LNCaP clone FGC (cell line): ENCODE data around the gene BOK.

Experiments used
- DNase-seq: peaks from one replicate; pipeline ENCODE4 v3.0.0-alpha.2; 2011; ENCODE audit warnings: low read depth
- H3K4me3 ChIP-seq: 2 replicates; pipeline ENCODE4 v1.5.1; 2011; ENCODE audit warnings: mild to moderate bottlenecking, low read depth, low read length, control low read depth
- TF ChIP-seq, protein P1 (sequence below): IDR thresholded peaks from 2 replicates; pipeline ENCODE4 v1.5.1; 2012; ENCODE audit warnings: mild to moderate bottlenecking; ENCODE audit not compliant: control insufficient read depth, insufficient read depth; ENCODE audit errors: extremely low read depth

The BOK gene

DNA sequence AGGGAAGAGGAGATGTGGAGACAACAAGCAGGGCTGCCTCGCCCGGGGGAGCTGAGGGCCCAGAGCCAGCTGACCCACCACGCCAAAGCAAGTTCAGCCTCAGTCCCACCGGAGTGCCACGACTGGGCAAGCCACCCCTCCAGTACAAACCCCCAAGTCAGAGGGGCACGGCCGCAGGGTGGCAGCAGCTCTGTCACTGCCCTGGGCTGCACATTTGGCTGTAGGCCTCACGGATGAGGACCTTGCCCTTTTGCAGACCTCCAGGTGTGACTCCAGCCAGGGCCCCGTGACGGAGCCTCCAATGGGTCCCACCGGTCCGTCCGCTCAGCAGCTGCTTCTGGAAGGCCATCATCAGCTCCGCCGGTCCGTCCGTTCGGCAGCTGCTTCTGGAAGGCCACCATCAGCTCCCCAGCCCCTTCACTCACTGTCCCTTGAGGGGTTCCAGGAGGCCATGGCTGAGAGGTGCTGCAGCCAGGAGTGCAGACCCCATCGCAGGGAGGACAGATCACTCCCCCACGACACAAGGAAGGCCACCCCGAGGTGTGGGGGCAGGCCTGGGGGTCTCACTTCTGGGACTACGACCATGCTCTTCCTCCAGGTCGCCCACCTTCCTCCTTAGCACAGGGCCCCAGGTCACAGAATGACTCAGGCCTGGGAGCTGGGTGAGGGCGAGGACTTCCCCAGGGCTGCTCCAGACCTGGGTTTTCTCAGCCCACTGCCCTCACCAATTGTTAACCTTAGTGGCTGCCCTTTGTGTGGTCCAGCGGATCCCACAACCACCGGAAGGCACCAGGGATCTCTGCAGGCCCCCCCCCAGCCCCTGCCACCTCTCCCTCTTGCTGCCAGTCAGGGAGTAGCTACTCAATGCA is 25.6 kb upstream of the BOK start:
- TF ChIP-seq, protein P1, sequence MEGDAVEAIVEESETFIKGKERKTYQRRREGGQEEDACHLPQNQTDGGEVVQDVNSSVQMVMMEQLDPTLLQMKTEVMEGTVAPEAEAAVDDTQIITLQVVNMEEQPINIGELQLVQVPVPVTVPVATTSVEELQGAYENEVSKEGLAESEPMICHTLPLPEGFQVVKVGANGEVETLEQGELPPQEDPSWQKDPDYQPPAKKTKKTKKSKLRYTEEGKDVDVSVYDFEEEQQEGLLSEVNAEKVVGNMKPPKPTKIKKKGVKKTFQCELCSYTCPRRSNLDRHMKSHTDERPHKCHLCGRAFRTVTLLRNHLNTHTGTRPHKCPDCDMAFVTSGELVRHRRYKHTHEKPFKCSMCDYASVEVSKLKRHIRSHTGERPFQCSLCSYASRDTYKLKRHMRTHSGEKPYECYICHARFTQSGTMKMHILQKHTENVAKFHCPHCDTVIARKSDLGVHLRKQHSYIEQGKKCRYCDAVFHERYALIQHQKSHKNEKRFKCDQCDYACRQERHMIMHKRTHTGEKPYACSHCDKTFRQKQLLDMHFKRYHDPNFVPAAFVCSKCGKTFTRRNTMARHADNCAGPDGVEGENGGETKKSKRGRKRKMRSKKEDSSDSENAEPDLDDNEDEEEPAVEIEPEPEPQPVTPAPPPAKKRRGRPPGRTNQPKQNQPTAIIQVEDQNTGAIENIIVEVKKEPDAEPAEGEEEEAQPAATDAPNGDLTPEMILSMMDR = no peak
- no peak for DNase-seq
- no peak overlapping the region for H3K4me3 ChIP-seq

DNA sequence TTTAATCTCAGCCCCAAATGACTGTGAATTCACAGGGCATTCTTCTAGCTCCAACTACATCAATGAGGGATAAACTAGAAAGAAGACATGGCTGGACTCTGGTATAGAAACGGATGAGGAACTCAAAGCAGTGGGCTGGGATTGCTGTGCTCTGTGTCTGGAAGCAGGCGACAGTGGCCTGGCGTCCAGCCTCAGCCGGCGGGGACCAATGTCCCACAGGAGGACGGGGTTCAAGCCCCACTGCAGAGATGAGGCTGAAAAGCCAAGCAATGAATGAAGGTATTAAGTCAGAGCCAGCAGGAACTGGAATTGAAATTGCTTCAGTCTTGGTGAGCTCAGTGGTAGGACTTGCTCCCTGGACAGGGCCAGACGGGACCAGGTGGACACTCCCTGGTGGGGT is 24.3 kb upstream of the BOK start:
- TF ChIP-seq, protein P1 = no peak
- DNase-seq = no peak
- no peak overlapping the region for H3K4me3 ChIP-seq

DNA sequence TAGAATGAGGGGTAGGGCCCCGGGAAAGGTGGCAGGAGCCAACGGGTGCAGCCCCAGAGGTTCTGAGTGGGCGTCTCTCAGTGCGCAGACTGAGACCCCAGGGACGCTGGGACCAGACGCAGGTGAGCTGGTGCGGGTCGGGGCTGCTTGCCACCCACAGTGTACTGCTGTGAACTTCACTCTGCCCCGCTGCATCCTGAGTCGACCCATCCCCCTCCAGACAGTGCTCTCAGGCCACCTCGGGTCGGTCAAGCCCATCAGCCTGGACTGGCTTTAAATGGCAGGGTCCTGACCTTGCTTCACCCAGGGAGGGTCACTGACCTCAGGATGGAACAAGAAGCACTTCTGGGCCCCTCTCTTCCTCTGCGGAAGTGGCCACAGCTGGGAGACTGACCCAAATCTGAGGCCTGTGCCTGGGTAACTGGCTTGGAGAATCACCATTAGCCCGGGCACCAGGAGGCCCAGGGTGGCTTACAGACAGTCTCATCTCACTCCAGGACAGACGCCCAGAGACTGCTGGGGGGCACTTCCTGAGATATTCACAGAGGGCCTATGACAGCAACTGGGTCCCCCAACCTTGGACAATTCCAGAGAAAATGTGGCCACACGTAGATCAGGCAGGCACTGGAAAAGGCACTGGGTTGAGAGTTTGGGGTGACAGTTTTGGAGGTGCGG is 23.7 kb upstream of the BOK start:
- TF ChIP-seq, protein P1 = no peak
- no peak for DNase-seq
- H3K4me3 ChIP-seq = no peak overlapping the region

DNA sequence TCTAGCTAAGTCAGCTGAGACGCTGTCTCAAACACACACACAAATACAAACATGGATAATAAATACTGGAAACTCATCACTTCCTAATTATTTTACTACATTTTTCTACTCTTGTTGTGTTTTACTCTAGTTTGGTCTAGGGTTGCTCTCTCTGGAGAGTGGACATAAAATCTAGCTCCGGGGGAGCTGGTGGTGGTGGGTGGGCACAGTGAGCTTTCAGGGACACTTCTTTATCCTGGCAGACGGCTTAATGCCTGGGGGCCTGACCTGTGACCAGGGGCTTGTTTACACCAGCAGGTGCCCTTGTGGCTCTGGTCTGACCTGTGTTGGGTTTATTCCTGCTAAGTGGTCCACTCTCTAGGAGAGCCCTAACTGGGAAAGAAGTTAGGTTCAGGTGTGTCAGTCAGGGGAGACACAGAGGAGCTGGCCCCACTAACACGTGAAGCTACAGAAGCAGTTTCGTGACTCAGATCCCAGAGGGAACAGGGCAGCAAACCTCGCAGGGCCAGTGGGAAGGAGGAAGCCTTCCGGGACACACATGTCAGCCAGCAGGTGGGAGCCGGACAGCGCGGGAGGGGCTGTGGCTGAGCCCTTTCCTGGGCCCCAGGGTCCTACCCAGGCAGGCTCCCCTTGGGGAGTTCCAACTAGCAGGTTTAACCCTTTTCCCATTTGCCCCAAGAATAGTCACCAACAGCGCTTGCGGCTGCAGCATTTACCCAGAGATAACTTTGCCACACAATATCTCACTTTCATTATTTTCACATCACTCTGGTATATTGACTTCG is 22.5 kb upstream of the BOK start:
- H3K4me3 ChIP-seq = no peak overlapping the region
- TF ChIP-seq, protein P1 = no peak
- no peak for DNase-seq

DNA sequence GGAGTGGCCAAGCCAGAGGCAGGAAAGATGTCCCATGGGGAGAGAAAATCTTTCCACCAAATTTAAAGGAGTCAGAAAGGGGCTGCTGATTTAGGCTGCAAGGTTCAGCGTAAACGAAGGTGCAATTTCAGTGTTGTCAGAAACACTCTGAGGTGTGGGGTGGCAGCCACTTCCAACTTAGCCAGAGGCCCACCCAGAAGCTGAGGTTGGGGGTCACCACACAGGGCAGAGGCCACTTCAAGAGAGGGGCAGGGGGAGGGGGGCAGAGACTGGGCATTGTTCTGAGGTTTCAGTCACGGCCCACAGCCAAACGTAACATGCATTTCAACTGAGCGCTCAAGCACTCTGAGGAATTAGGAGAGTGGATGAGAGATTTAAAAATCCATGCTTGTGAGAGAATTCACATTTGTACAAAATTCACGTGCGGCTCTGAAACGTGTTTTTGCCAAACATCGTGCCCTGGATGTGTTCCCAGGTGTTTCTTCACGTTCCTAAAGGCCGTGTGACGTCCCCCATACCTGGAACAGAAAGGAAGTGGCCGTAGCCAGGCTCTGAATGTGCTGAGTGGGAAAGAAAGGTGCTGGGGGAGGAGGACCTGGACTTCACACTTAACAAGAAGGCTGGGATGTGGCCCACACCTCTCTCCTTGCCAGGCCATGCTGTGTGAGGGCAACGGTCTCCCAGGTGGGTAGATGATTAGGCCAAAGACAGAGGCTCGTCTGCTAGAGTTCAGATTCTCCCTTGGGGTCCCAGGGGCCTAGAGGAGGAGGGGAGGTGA is 19.5 kb upstream of the BOK start:
- no peak for DNase-seq
- TF ChIP-seq, protein P1 = no peak
- no peak overlapping the region for H3K4me3 ChIP-seq

DNA sequence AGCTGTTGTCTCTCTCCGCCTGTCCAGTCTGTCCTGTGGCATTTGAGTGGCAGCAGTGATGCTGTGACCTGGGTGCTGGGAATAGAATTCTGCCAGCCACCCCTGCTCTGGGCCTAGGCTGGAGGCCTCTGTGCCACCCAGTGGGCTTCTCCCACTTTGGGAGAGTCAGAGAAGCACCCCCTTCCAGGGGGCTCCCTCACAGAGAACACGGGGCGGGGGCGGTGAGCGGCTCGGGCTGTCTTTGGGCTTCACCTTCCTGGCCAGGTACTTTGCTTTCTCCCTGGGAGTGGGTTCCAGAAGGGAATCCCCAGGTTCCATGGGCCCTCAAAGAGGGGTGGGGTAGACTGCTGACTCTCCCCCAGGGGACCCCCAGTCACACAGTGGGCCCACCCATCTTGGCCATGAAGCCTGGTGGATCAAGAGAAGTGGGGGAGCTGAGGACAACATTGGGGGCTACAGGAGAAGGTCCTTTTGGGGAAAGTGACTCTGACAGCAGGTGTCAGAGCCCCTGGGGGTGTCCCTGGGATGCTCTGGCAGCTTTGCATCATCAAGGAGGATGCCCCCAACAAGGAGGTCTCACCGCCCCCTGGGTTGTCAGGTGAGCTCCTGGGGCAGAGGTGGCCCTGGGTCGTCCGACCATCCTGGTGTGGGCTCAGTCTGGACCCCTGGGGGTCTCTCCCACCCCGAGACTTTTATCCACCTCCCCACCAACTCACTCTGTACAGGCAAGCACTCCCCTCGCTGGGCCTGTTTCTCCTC is 18.8 kb upstream of the BOK start:
- no peak for DNase-seq
- TF ChIP-seq, protein P1 = no peak
- H3K4me3 ChIP-seq = no peak overlapping the region
